Central memory CD8-positive, alpha-beta T cell (primary cell): ENCODE measurements around the gene XKR8.

Experiments used
- ATAC-seq: fragments of 150-1000 bp; cut with Tn5 transposase; replicated peaks from 2 replicates; pipeline ENCODE4 v1.10.0; 2022; ENCODE audit warnings: mild to moderate bottlenecking, moderate FRiP score, moderate number of reproducible peaks; ENCODE audit not compliant: poor library complexity, severe bottlenecking; ENCODE audit errors: extremely low read depth
- DNase-seq, 2 donors: peaks; one replicate each; pipeline ENCODE4 v3.0.0; 2021; ENCODE audit warnings: low spot score in 2 of 2
- H3K27ac Mint-ChIP-seq: one replicate; pipeline ENCODE4 v1.8.0; 2022; ENCODE audit warnings: low read depth, mild to moderate bottlenecking, moderate library complexity, mixed read lengths
- H3K27me3 Mint-ChIP-seq: one replicate; pipeline ENCODE4 v1.8.0; 2022; ENCODE audit warnings: mixed read lengths
- H3K36me3 Mint-ChIP-seq: one replicate; pipeline ENCODE4 v1.8.0; 2022; ENCODE audit warnings: mild to moderate bottlenecking, moderate library complexity, mixed read lengths; ENCODE audit not compliant: insufficient read depth
- H3K4me1 Mint-ChIP-seq: one replicate; pipeline ENCODE4 v1.8.0; 2022; ENCODE audit warnings: mixed read lengths
- H3K4me3 Mint-ChIP-seq: one replicate; pipeline ENCODE4 v1.8.0; 2022; ENCODE audit warnings: mild to moderate bottlenecking, moderate library complexity, mixed read lengths
- H3K9me3 Mint-ChIP-seq: one replicate; pipeline ENCODE4 v1.8.0; 2022; ENCODE audit warnings: mixed read lengths

Gene XKR8

DNA sequence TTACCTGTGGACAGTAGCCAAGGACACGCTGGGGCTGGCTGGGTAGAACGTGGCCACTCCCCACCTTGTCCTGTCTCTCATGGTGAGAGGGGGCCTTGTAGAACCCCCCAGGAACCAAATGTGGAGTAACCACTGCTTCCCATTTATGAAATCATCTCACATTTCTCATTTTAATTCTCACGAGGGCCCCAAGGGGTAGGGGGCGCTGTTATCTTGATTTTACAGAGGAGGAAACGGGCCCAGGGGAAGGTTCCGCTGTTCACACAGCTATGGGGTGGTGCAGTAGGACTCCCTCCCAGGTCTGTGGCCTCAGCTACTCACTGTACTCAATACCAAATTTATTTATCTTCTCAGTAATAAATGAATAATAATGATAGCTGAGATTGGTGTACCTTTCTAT is 19.5 kb upstream of the XKR8 start:
- Mint-ChIP-seq H3K27ac (peak overlapping the region; percentile 47), H3K9me3 (no peaks in the 10 kb centered on the region), H3K4me3 (no peak overlapping the region), H3K4me1 (peaks cover 29% of the 10 kb centered on the region), H3K27me3 (peaks cover 8% of the 10 kb centered on the region), H3K36me3 (no peaks in the 10 kb centered on the region)
- ATAC-seq (peak; percentile 84), DNase-seq (peak; percentile 47 to 56)

DNA sequence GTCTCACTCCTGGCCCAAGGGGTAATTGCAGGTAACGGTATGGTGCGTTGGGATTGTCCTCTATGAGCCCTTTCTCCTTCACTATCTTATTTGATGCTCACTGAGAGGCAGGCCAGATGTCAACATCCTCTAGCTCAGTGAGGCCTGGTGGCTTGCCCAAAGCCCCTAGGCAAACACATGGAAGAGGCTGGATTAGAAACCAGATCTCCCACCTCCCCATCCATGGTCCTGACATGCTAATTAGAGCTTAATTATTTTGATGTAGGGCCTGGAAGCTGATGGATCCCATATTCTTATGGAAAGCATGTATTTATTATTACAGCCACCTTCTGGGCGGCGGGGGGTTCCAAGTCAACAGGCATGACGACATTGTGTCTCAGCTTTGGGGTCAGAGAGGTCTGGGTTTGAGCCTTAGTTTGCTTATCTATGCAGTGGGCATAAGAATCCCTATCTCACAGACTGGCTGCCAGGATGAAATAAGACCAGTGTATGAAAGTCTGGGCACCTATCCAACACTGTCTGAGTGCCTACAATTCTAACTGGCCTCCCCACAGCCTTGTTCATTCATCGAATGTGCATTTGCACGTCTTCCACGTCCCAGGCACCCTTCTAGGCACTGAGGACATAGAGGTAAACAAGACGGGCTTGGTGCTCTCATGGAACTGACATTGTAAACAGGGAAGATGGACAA is 18.8 kb upstream of the XKR8 start:
- peak overlapping the region; percentile 47 for H3K27ac Mint-ChIP-seq
- peaks cover 26% of the 10 kb centered on the region for H3K4me1 Mint-ChIP-seq
- H3K9me3 Mint-ChIP-seq, result no peaks in the 10 kb centered on the region
- DNase-seq (no peak), ATAC-seq (no peak)
- H3K4me3 Mint-ChIP-seq, result no peak overlapping the region
- H3K36me3 Mint-ChIP-seq, result no peaks in the 10 kb centered on the region
- peaks cover under 1% of the 10 kb centered on the region for H3K27me3 Mint-ChIP-seq

DNA sequence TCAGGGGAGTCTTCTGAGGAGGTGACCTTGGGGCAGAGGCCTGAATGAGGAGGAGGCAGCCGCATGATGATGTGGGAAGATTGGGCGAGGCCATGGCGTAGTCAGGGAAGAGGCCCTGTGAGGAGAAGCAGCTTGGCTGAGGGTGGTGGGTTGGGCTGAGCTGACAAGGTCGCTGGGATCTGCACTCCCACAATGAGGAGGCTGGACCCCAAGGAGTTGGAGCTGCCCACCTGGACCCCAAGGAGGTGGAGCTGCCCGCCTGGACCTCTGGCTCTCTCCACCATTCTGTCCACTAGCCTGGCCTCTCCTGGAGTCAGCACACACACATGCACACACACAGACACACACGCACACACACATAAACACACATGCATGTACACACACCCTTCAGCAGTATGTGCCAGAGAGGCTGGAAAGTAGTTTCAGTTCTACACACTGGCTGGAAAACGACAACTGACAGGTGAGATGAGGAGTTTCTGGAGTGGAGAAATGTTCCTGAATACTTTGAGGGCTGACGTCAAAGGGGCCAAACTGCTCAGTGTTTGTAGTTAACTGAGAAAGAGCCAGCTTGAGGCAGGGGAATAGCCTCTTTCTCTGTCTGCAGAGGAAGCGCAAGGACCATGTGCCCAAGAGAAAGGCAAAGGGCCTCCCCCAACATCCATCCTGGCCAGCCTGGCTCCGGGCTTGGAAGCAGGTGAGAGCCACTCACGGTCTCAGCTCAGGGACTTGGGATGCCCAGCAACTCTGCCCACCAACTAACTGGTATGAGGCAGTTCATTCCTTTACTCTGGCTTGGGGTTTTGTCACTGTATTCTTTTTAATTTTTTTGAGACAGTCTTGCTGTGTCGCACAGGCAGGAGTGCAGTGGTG is 17.9 kb upstream of the XKR8 start:
- H3K27me3 Mint-ChIP-seq, result no peaks in the 10 kb centered on the region
- peaks cover 26% of the 10 kb centered on the region for H3K4me1 Mint-ChIP-seq
- ATAC-seq (no peak), DNase-seq (no peak)
- H3K9me3 Mint-ChIP-seq, result no peaks in the 10 kb centered on the region
- H3K4me3 Mint-ChIP-seq, result no peak overlapping the region
- H3K36me3 Mint-ChIP-seq, result no peaks in the 10 kb centered on the region
- no peak overlapping the region for H3K27ac Mint-ChIP-seq

DNA sequence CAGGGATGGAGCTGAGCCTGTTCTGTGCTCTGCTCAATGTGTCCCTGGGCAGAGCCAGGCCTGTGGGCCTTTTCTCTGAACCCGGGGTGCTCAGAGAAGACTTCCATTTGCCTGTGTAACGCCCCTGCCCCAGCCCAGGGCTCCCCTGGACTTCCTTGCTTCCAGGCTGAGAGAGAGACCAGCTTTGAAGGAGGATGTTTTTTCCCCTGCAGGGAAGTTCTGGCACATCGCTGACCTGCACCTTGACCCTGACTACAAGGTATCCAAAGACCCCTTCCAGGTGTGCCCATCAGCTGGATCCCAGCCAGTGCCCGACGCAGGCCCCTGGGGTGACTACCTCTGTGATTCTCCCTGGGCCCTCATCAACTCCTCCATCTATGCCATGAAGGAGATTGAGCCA is 14.8 kb upstream of the XKR8 start:
- Mint-ChIP-seq H3K4me3 (no peak overlapping the region), H3K9me3 (no peaks in the 10 kb centered on the region), H3K36me3 (no peaks in the 10 kb centered on the region), H3K27me3 (no peaks in the 10 kb centered on the region), H3K4me1 (peaks cover 23% of the 10 kb centered on the region), H3K27ac (peak overlapping the region; percentile 67)
- ATAC-seq, result no peak
- no peak for DNase-seq

DNA sequence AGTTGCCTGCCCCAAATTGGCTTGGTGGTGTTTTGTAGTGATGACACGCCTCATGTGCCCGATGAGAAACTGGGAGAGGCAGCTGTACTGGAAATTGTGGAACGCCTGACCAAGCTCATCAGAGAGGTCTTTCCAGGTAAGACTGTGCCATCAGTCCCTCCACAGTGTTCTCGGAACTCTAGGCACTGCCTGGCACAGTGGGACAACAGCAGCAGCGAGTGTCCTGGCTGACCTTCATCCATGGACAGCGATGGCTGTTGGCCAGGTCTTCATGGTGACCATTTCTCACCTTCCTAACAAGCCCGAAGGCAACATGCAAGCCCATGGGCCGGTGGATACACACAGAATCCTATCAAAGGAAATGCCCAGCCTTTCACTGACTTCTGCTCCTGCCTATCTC is 10.7 kb upstream of the XKR8 start:
- Mint-ChIP-seq H3K4me3 (no peak overlapping the region), H3K36me3 (no peaks in the 10 kb centered on the region), H3K27ac (no peak overlapping the region), H3K4me1 (peaks cover 4% of the 10 kb centered on the region), H3K9me3 (no peaks in the 10 kb centered on the region), H3K27me3 (no peaks in the 10 kb centered on the region)
- ATAC-seq (no peak), DNase-seq (no peak)

DNA sequence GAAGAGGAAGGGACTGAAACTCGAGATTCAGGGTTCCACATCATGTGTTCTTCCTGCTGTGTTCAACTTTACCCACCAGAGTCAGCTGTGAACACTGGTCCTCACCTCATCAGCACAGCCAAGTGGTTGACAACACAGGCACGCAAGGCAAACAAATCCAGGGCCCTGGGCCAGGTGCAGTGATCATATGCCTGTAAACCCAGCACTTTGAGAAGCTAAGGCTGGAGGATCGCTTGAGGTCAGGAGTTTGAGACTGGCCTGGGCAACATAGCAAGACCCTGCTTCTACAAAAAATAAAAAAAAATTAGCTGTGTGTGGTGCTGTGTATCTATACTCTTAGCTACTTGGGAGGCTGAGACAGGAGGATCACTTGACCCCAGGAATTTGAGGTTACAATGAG is 8.4 kb upstream of the XKR8 start:
- Mint-ChIP-seq H3K36me3 (no peaks in the 10 kb centered on the region), H3K9me3 (no peaks in the 10 kb centered on the region), H3K4me1 (no peaks in the 10 kb centered on the region), H3K4me3 (no peak overlapping the region), H3K27ac (no peak overlapping the region), H3K27me3 (peaks cover 15% of the 10 kb centered on the region)
- DNase-seq, result no peak
- ATAC-seq, result no peak

DNA sequence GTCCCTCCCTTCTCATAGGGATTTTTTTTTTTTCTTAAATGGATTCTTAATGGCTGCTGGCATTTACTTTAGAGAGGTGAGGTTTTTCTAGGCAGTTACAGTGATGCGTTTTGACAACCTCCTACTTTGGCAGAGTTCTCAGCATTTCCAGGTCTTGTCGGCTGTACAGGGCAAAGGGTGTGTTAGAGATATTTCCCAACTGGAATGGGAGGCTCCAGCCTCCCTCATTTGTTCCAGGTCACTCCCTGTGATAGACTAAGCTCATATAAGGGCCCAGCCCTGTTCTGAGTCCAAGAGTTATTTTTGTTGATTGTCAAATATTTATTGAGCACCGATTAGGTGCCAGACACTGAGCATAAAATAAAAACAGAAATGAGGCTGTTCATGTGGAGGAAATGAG is 7.6 kb upstream of the XKR8 start:
- no peak for ATAC-seq
- peaks cover 1% of the 10 kb centered on the region for H3K36me3 Mint-ChIP-seq
- H3K27me3 Mint-ChIP-seq, result peaks cover 19% of the 10 kb centered on the region
- H3K4me1 Mint-ChIP-seq, result no peaks in the 10 kb centered on the region
- DNase-seq, result no peak
- no peak overlapping the region for H3K27ac Mint-ChIP-seq
- no peak overlapping the region for H3K4me3 Mint-ChIP-seq
- H3K9me3 Mint-ChIP-seq, result no peaks in the 10 kb centered on the region

DNA sequence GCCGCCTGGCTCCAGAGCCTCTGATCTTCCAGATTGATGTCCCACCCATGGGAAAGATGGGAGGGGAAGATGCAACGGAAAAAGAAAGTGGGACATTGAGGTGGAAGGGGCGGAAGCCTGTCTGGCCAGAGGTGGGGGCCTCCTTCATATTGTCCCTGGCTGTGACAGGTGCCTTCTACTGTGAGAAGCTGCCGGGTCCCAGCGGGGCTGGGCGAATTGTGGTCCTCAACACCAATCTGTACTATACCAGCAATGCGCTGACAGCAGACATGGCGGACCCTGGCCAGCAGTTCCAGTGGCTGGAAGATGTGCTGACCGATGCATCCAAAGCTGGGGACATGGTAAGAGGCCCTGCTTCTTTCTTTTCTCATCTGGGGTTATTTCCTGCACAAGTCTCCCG is 5.6 kb upstream of the XKR8 start:
- Mint-ChIP-seq H3K4me3 (no peak overlapping the region), H3K27me3 (peaks cover 19% of the 10 kb centered on the region), H3K4me1 (no peaks in the 10 kb centered on the region), H3K27ac (no peak overlapping the region), H3K36me3 (peaks cover 1% of the 10 kb centered on the region), H3K9me3 (no peaks in the 10 kb centered on the region)
- DNase-seq, result no peak
- no peak for ATAC-seq

DNA sequence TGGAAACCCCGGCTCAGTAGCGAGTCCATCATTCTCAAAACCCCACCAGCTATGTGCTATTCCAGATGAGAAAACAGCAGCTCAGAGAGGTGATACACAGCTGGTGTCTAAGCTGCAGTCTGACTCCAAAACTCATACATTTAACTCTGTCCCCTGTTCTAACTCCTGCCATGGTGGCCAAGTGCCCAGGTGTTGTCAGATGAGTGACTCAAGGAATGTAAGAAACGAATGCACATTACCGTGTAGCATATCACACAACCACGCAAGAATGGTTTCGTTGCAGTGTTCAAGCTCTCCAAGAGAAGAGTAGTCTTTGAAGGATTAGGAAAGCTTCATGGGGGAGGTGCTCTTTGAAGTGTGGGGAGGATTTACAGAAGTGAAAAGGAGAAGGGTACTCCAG is 4.7 kb upstream of the XKR8 start:
- Mint-ChIP-seq H3K4me3 (no peak overlapping the region), H3K9me3 (no peaks in the 10 kb centered on the region), H3K36me3 (peaks cover 1% of the 10 kb centered on the region), H3K27me3 (peaks cover 19% of the 10 kb centered on the region), H3K4me1 (no peaks in the 10 kb centered on the region), H3K27ac (no peak overlapping the region)
- DNase-seq (no peak), ATAC-seq (no peak)

DNA sequence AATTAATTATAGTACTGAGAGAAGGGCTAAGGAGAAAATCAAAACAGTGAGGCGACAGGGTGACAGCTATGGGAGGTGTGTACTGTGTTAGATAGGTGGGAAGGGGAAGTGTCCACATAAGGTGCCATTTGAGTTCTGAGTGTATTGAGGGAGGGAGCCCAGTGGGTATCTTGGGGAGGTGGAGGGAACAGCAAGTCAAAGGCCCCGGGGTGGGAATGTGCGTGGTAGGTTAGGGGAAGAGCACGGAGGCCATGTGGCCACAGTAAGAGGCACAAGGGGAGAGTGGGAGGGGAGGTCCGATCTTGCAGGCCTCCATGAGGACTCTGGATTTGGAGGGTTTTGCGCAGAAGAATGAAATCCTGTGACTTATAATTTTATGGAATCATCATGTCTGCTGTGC is 3.0 kb upstream of the XKR8 start:
- peaks cover 19% of the 10 kb centered on the region for H3K27me3 Mint-ChIP-seq
- peaks cover 12% of the 10 kb centered on the region for H3K4me1 Mint-ChIP-seq
- no peak overlapping the region for H3K27ac Mint-ChIP-seq
- DNase-seq (no peak), ATAC-seq (no peak)
- peaks cover 1% of the 10 kb centered on the region for H3K36me3 Mint-ChIP-seq
- H3K9me3 Mint-ChIP-seq, result no peaks in the 10 kb centered on the region
- peak overlapping the region; percentile 24 for H3K4me3 Mint-ChIP-seq

DNA sequence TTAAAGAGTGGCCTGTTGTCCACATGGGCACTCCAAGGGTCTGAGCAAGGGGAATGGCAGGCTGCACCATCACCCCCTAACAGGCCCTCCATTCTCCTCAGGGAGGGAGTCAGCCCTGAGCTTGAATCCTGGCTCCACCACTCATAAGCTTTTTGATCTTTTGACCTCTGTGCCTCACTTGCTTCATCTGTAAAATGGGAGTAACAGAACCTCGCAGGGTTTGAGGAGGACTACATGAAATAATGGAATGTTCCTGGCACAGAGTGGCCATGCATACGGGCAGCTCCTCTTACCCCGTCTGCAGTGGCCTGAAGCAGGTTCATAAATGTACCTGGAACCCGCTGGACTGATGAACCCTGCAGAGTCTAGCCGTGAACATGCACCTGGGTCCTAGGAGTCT is 2.1 kb upstream of the XKR8 start:
- DNase-seq, result no peak
- H3K27ac Mint-ChIP-seq, result no peak overlapping the region
- no peak for ATAC-seq
- H3K4me3 Mint-ChIP-seq, result no peak overlapping the region
- peaks cover 19% of the 10 kb centered on the region for H3K27me3 Mint-ChIP-seq
- no peaks in the 10 kb centered on the region for H3K9me3 Mint-ChIP-seq
- peaks cover 17% of the 10 kb centered on the region for H3K4me1 Mint-ChIP-seq
- peaks cover 1% of the 10 kb centered on the region for H3K36me3 Mint-ChIP-seq

DNA sequence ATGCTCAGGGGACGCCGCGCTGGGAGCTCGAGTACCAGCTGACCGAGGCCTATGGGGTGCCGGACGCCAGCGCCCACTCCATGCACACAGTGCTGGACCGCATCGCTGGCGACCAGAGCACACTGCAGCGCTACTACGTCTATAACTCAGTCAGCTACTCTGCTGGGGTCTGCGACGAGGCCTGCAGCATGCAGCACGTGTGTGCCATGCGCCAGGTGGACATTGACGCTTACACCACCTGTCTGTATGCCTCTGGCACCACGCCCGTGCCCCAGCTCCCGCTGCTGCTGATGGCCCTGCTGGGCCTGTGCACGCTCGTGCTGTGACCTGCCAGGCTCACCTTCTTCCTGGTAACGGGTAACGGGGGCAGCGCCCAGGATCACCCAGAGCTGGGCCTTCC is 1.3 kb upstream of the XKR8 start:
- Mint-ChIP-seq H3K4me3 (no peak overlapping the region), H3K27ac (no peak overlapping the region), H3K27me3 (peaks cover 19% of the 10 kb centered on the region), H3K9me3 (no peaks in the 10 kb centered on the region), H3K36me3 (peaks cover 1% of the 10 kb centered on the region), H3K4me1 (peaks cover 17% of the 10 kb centered on the region)
- DNase-seq (no peak), ATAC-seq (no peak)
